NCI-H69 (cell line): Measurements from ENCODE around the gene EXPH5.
"Not testable (repeated sequence)": the region's sequence is repeated elsewhere in the genome, so short reads cannot be mapped to it uniquely, and the experiment has no call there.

Experiments used
- DNase-seq: peaks from one replicate; lab custom pipeline; 2025; lab: John Stamatoyannopoulos, UW

The EXPH5 gene

GRCh38 chr11:108599978-108600377, 6.4 kb upstream of the EXPH5 start:
- no peak for DNase-seq

GRCh38 chr11:108597736-108598355, 4.3 kb upstream of the EXPH5 start:
- DNase-seq, result no peak

- no peak for DNase-seq
Observed at GRCh38 chr11:108596701-108597100, 3.1 kb upstream of the EXPH5 start.

GRCh38 chr11:108593923-108594434, 411 bp upstream of the EXPH5 start:
- no peak for DNase-seq

- DNase-seq, result peak; percentile 64
Observed at GRCh38 chr11:108592591-108593213, 866 bp downstream of the EXPH5 start.

GRCh38 chr11:108591893-108592292, 1.7 kb downstream of the EXPH5 start:
- DNase-seq, result no peak

- peak; percentile 34 for DNase-seq
Observed at GRCh38 chr11:108589136-108589535, 4.4 kb downstream of the EXPH5 start.

- no peak for DNase-seq
Observed at GRCh38 chr11:108588287-108588686, 5.3 kb downstream of the EXPH5 start.

GRCh38 chr11:108587109-108587508, 6.5 kb downstream of the EXPH5 start:
- DNase-seq, result no peak

GRCh38 chr11:108586600-108586999, 7.0 kb downstream of the EXPH5 start:
- DNase-seq, result no peak

GRCh38 chr11:108586185-108586584, 7.4 kb downstream of the EXPH5 start:
- not testable (repeated sequence) for DNase-seq

GRCh38 chr11:108584973-108585372, 8.6 kb downstream of the EXPH5 start:
- DNase-seq, result no peak

- DNase-seq, result no peak
Observed at GRCh38 chr11:108580645-108581044, 12.9 kb downstream of the EXPH5 start.

- DNase-seq, result no peak
Observed at GRCh38 chr11:108580043-108580442, 13.5 kb downstream of the EXPH5 start.

GRCh38 chr11:108576523-108576922, 17.0 kb downstream of the EXPH5 start:
- no peak for DNase-seq

GRCh38 chr11:108574675-108575074, 18.9 kb downstream of the EXPH5 start:
- DNase-seq, result no peak

- no peak for DNase-seq
Observed at GRCh38 chr11:108571001-108571400, 22.6 kb downstream of the EXPH5 start.

GRCh38 chr11:108569896-108570295, 23.7 kb downstream of the EXPH5 start:
- no peak for DNase-seq

- DNase-seq, result no peak
Observed at GRCh38 chr11:108568195-108568858, 25.2 kb downstream of the EXPH5 start.

GRCh38 chr11:108565653-108566052, 27.9 kb downstream of the EXPH5 start:
- peak; percentile 21 for DNase-seq

GRCh38 chr11:108562746-108563581, 30.6 kb downstream of the EXPH5 start:
- DNase-seq, result no peak

- no peak for DNase-seq
Observed at GRCh38 chr11:108561535-108561991, 32.0 kb downstream of the EXPH5 start.
